GM12873 (cell line): ENCODE data around the gene PHLDA1.

ENCODE experiments used
- CTCF ChIP-seq: IDR thresholded peaks from 2 replicates; pipeline ENCODE4 v1.5.1; 2012; ENCODE audit warnings: low read depth, mild to moderate bottlenecking, moderate library complexity, low read length, control low read depth; ENCODE audit not compliant: insufficient read depth; ENCODE audit errors: missing control alignments

PHLDA1 gene

GRCh38 chr12:75981247-75982168 lies 50.1 kb downstream of the PHLDA1 start:
- TF ChIP-seq CTCF: no peak

GRCh38 chr12:75979181-75979580 lies 52.4 kb downstream of the PHLDA1 start:
- no peak for TF ChIP-seq CTCF

- no peak for TF ChIP-seq CTCF
Observed at GRCh38 chr12:75978677-75979076, 52.9 kb downstream of the PHLDA1 start.

GRCh38 chr12:75977952-75978671 lies 53.5 kb downstream of the PHLDA1 start:
- no peak for TF ChIP-seq CTCF

GRCh38 chr12:75977590-75977951 lies 54.0 kb downstream of the PHLDA1 start:
- TF ChIP-seq CTCF: no peak

GRCh38 chr12:75976913-75977312 lies 54.7 kb downstream of the PHLDA1 start:
- no peak for TF ChIP-seq CTCF

GRCh38 chr12:75976113-75976512 lies 55.5 kb downstream of the PHLDA1 start:
- no peak for TF ChIP-seq CTCF
